ENCODE results near the gene UQCC2.

UQCC2 gene

DNA sequence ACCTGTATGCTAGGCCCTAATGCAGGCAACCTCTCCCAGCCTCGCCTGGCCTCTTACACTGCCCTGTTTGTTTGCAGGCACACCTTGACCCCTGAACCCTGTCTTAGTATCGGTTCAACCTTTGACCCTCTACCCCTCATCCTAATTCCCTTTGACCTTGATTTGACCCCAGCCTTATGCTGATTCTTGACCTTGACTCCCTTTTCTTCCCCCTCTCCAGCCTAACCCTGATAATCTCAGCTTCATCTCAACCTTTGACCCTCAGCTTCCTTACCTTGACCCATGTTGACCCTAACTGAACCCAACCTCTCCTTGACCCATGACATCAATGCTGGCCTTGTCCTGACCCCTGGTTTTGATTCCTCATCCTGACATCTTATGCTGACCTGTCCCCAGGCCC lies 33.8 kb downstream of the UQCC2 start:
- TF ChIP-seq, protein P1, sequence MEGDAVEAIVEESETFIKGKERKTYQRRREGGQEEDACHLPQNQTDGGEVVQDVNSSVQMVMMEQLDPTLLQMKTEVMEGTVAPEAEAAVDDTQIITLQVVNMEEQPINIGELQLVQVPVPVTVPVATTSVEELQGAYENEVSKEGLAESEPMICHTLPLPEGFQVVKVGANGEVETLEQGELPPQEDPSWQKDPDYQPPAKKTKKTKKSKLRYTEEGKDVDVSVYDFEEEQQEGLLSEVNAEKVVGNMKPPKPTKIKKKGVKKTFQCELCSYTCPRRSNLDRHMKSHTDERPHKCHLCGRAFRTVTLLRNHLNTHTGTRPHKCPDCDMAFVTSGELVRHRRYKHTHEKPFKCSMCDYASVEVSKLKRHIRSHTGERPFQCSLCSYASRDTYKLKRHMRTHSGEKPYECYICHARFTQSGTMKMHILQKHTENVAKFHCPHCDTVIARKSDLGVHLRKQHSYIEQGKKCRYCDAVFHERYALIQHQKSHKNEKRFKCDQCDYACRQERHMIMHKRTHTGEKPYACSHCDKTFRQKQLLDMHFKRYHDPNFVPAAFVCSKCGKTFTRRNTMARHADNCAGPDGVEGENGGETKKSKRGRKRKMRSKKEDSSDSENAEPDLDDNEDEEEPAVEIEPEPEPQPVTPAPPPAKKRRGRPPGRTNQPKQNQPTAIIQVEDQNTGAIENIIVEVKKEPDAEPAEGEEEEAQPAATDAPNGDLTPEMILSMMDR (IDR thresholded peaks at IDR 0.05; ENCODE audit: low read depth, low read length): no peak
- H3K36me3 ChIP-seq: peaks cover 92% of the 10 kb centered on the region
- no peak for DNase-seq
- no peaks in the 10 kb centered on the region for H3K27me3 ChIP-seq (ENCODE audit: insufficient read depth, low read depth, severe bottlenecking)
- no peak overlapping the region for H3K4me3 ChIP-seq (ENCODE audit: low read depth, low read length)
- no peaks in the 10 kb centered on the region for H3K9me3 ChIP-seq (ENCODE audit: severe bottlenecking)
- H3K27ac ChIP-seq: no peak overlapping the region

DNA sequence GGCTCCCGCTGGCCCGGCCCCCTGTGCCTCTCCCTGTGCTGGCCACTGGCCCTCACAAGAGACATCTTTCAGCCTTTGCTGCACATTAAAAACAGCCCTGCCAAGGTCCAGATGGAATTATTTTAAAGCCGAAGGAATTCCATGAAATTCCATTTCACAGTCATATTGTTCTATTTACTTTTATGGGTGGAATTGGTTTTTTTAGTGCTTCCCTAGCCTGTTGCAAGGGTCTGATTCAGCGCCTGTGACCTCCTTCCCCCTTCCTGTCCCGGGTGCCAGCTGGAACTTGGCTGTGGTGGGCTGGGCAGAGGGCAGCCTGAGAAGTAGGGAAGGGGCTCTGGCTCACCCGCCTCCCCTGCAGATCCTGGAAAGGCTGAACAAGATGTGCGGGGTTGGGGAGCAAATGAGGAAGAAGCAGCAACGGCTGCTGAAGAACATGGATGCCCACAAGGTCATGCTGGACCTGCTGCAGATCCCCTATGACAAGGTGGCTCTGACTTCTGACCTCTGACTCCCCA lies 34.3 kb downstream of the UQCC2 start:
- Histone ChIP-seq H3K27ac (no peak overlapping the region), H3K36me3 (peaks cover 91% of the 10 kb centered on the region), H3K27me3 (ENCODE audit: insufficient read depth, low read depth, severe bottlenecking) (no peaks in the 10 kb centered on the region), H3K9me3 (ENCODE audit: severe bottlenecking) (no peaks in the 10 kb centered on the region), H3K4me3 (ENCODE audit: low read depth, low read length) (no peak overlapping the region)
- no peak for DNase-seq
- TF ChIP-seq, protein P1 (IDR thresholded peaks at IDR 0.05; ENCODE audit: low read depth, low read length): no peak

DNA sequence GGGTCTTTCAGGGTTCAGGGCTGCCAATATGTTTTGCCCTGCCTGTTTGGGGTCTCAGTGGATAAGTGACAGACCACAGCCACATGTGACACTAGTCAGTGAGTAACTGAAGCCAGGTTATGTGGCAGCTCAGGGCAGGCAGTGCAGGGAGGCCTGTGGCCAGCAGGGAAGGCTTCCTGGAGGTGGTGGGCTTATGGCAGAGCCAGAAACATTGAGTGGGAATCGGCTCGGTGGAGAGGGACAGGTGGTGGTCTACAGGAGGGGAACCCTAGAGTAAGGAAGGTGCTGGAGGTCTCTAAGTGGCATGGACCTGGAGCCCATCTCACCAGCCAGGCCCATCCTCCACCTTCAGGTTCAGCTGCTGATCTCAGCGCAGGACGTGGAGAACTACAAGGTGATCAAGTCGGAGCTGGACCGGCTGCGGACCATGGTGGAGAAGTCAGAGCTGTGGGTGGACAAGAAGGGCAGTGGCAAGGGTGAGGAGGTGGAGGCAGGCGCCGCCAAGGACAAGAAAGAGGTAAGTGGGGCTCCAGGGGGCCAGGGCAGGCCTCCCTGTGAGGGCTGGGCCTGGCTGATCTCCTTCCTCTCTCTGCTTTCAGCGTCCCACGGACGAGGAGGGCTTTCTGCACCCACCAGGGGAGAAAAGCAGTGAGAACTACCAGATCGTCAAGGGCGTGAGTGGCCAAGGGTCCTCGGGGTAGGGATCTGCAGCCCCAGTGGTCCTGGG lies 34.9 kb downstream of the UQCC2 start:
- no peak for DNase-seq
- peaks cover 93% of the 10 kb centered on the region for H3K36me3 ChIP-seq
- H3K27me3 ChIP-seq (ENCODE audit: insufficient read depth, low read depth, severe bottlenecking): no peaks in the 10 kb centered on the region
- H3K9me3 ChIP-seq (ENCODE audit: severe bottlenecking): no peaks in the 10 kb centered on the region
- H3K27ac ChIP-seq: no peak overlapping the region
- H3K4me3 ChIP-seq (ENCODE audit: low read depth, low read length): no peak overlapping the region
- TF ChIP-seq, protein P1 (IDR thresholded peaks at IDR 0.05; ENCODE audit: low read depth, low read length): no peak

DNA sequence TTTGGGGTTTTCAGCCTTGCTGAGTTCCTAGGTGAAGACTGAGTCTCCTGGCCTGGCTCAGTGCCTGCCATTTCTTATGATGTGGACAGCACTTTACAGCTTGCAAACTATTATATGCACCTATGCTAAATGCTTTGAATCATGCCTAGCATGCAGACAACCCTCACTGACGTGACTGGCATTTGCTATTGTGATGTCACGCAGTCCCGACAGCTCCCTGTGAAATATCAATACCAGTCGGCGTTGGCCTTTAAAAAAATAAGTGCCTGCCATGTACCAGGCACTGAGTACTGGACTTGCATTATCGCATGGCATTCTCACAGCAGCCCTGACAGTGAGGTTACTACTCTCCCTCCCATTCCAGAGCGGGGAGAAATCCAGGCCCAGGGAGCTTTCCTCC lies 35.5 kb downstream of the UQCC2 start:
- TF ChIP-seq, protein P1 (IDR thresholded peaks at IDR 0.05; ENCODE audit: low read depth, low read length): no peak
- Histone ChIP-seq H3K36me3 (peaks cover 93% of the 10 kb centered on the region), H3K27me3 (ENCODE audit: insufficient read depth, low read depth, severe bottlenecking) (no peaks in the 10 kb centered on the region), H3K4me3 (ENCODE audit: low read depth, low read length) (no peak overlapping the region), H3K27ac (no peak overlapping the region), H3K9me3 (ENCODE audit: severe bottlenecking) (no peaks in the 10 kb centered on the region)
- no peak for DNase-seq

DNA sequence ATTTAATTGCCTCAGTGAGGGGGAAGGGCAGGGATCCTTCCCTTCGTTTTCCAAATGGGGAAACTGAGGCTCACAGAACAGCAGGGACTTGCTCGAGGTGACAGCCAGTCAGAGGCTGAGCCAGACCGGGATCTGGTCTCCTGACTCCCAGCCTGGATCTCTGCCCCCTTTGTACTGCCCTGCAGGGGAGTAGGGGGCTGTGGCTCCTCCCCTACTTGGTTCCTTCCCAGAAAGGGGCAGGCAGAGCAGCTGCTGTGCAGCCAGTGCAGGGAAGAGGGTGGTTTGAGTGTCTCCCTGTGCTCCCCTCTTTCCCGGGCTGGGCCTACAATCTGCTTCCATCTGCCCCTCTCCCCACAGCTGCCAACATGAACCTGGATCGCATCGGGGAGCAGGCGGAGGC lies 37.6 kb downstream of the UQCC2 start:
- TF ChIP-seq, protein P1 (IDR thresholded peaks at IDR 0.05; ENCODE audit: low read depth, low read length): no peak
- H3K4me3 ChIP-seq (ENCODE audit: low read depth, low read length): no peak overlapping the region
- H3K9me3 ChIP-seq (ENCODE audit: severe bottlenecking): no peaks in the 10 kb centered on the region
- H3K36me3 ChIP-seq: peaks cover 92% of the 10 kb centered on the region
- H3K27ac ChIP-seq: peak overlapping the region; percentile 15
- no peak for DNase-seq
- H3K27me3 ChIP-seq (ENCODE audit: insufficient read depth, low read depth, severe bottlenecking): no peaks in the 10 kb centered on the region

DNA sequence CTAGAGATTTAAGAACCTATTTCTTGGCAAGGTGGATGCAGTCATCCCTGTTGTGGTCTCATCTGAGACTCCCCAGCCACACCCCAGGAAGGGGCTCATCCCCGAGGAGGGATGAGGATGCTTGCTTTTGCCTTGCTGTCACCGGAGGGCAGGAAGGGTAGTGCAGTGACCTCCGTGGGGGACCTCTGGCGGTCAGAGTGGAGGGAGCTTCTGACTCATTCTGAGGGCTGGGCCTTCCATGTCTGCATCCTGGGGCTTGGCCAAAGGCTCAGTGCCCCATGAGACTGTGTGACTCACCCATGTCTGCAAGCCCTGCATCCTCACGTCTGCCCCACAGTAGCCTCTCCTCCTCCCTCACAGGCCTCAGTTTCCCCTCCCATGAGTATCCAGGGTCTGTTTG lies 38.7 kb downstream of the UQCC2 start:
- DNase-seq: no peak
- Histone ChIP-seq H3K27me3 (ENCODE audit: insufficient read depth, low read depth, severe bottlenecking) (no peaks in the 10 kb centered on the region), H3K36me3 (peaks cover 94% of the 10 kb centered on the region), H3K27ac (no peak overlapping the region), H3K4me3 (ENCODE audit: low read depth, low read length) (no peak overlapping the region), H3K9me3 (ENCODE audit: severe bottlenecking) (no peaks in the 10 kb centered on the region)
- TF ChIP-seq, protein P1 (IDR thresholded peaks at IDR 0.05; ENCODE audit: low read depth, low read length): no peak

Data from WERI-Rb-1 (cell line).